SK-N-SH (cell line): Measurements from ENCODE around the gene RSU1.

ENCODE experiments used
- CHD2 ChIP-seq: fragments of 150-350 bp; IDR thresholded peaks from 2 replicates; pipeline ENCODE4 v1.6.1; 2018; ENCODE audit warnings: low read length; ENCODE audit not compliant: partially characterized antibody
- CTCF ChIP-seq: fragments of 200-600 bp; sonication (generic); IDR thresholded peaks from 2 replicates; pipeline ENCODE4 v1.6.1; 2017; ENCODE audit warnings: antibody characterized with exemption, mild to moderate bottlenecking, moderate library complexity
- EZH2phosphoT487 ChIP-seq: fragments of 200-600 bp; sonication (generic); IDR thresholded peaks from 2 replicates; pipeline ENCODE4 v1.6.1; 2017; ENCODE audit warnings: low read depth, mixed run types, mild to moderate bottlenecking, antibody characterized with exemption, moderate library complexity, borderline replicate concordance
- GATA2 ChIP-seq: sonication (generic); formaldehyde crosslinking; IDR thresholded peaks from 2 replicates; pipeline ENCODE4 v1.5.0; 2020; ENCODE audit warnings: mild to moderate bottlenecking, missing genetic modification reagents
- JUND ChIP-seq: IDR thresholded peaks from 2 replicates; pipeline ENCODE4 v1.4.0; 2012
- MAX ChIP-seq: IDR thresholded peaks from 2 replicates; pipeline ENCODE4 v1.4.0; 2012; ENCODE audit warnings: low read depth
- NRF1 ChIP-seq: IDR thresholded peaks from 2 replicates; pipeline ENCODE4 v1.6.1; 2012; ENCODE audit warnings: low read depth, mild to moderate bottlenecking, low read length
- POLR2AphosphoS5 ChIP-seq: IDR thresholded peaks from 2 replicates; pipeline ENCODE4 v1.6.1; 2012; ENCODE audit warnings: low read depth, low read length
- RAD21 ChIP-seq: IDR thresholded peaks from 2 replicates; pipeline ENCODE4 v1.6.1; 2012; ENCODE audit warnings: mild to moderate bottlenecking, low read length
- SMC3 ChIP-seq: IDR thresholded peaks from 2 replicates; pipeline ENCODE4 v1.6.1; 2012; ENCODE audit warnings: low read depth, low read length, improper control_type of control experiment
- TAF1 ChIP-seq: IDR thresholded peaks from 2 replicates; pipeline ENCODE4 v1.6.1; 2012; ENCODE audit warnings: low read depth, mild to moderate bottlenecking, low read length, moderate library complexity, borderline replicate concordance
- TEAD4 ChIP-seq: IDR thresholded peaks from 2 replicates; pipeline ENCODE4 v1.4.0; 2012; ENCODE audit warnings: mild to moderate bottlenecking, borderline replicate concordance; ENCODE audit not compliant: insufficient read depth
- USF2 ChIP-seq: fragments of 150-350 bp; IDR thresholded peaks from 2 replicates; pipeline ENCODE4 v1.6.1; 2017; ENCODE audit warnings: antibody characterized with exemption, low read length, low read depth, borderline replicate concordance
- TF ChIP-seq, protein P1 (sequence below): fragments of 150-350 bp; IDR thresholded peaks from 2 replicates; pipeline ENCODE4 v1.6.1; 2016; ENCODE audit warnings: mild to moderate bottlenecking, low read depth, low read length

GRCh38 chr10:16662923-16663322 is 154.3 kb downstream of the RSU1 start:
- no peak for TF ChIP-seq CTCF
- TF ChIP-seq, protein P1, sequence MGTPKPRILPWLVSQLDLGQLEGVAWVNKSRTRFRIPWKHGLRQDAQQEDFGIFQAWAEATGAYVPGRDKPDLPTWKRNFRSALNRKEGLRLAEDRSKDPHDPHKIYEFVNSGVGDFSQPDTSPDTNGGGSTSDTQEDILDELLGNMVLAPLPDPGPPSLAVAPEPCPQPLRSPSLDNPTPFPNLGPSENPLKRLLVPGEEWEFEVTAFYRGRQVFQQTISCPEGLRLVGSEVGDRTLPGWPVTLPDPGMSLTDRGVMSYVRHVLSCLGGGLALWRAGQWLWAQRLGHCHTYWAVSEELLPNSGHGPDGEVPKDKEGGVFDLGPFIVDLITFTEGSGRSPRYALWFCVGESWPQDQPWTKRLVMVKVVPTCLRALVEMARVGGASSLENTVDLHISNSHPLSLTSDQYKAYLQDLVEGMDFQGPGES, result no peak
- no peak for TF ChIP-seq POLR2AphosphoS5
- no peak for TF ChIP-seq SMC3
- no peak for TF ChIP-seq MAX
- no peak for TF ChIP-seq CHD2
- TF ChIP-seq EZH2phosphoT487, result no peak
- no peak for TF ChIP-seq TAF1
- no peak for TF ChIP-seq TEAD4
- TF ChIP-seq RAD21, result no peak
- no peak for TF ChIP-seq JUND
- TF ChIP-seq USF2, result no peak
- TF ChIP-seq NRF1, result no peak
- no peak for TF ChIP-seq GATA2 (CRISPR knock-in tag)
